Loucy (cell line): Measurements from ENCODE around the gene ERCC4.

Experiments used
- CTCF ChIP-seq: fragments of 200-600 bp; sonication (generic); conservative IDR thresholded peaks from 2 replicates; pipeline ENCODE4 v1.5.1; 2014; ENCODE audit warnings: mild to moderate bottlenecking, antibody characterized with exemption, low read length
- EZH2phosphoT487 ChIP-seq: fragments of 200-600 bp; IDR thresholded peaks from 2 replicates; pipeline ENCODE4 v1.6.1; 2018; ENCODE audit warnings: antibody characterized with exemption, mild to moderate bottlenecking, moderate library complexity, borderline replicate concordance

- TF ChIP-seq CTCF = no peak
- TF ChIP-seq EZH2phosphoT487 = no peak
These were observed 6.9 kb downstream of the ERCC4 start for GRCh38 chr16:13926891-13927290.
